Aorta (tissue), 5 donors: Measurements from ENCODE around the gene TAS1R3. TPM values are rescaled to one million over a fixed set of nuclear protein-coding genes. Genes with fewer than 3 reads are reported as not detected.
"Not testable (repeated sequence)": the region's sequence is repeated elsewhere in the genome, so short reads cannot be mapped to it uniquely, and the experiment has no call there.

ENCODE experiments used
- ATAC-seq: fragments of 200-7000 bp; cut with Tn5 transposase; one replicate; pipeline ENCODE4 v1.9.1; 2022; ENCODE audit warnings: moderate library complexity; ENCODE audit not compliant: low FRiP score
- DNase-seq, 2 donors: peaks; one replicate each; pipeline ENCODE4 v3.0.0-alpha.2; 2020
- H3K27ac ChIP-seq, 2 donors: one replicate each; pipeline ENCODE4 v1.5.1; 2013; ENCODE audit warnings: low read length in 2 of 2, mild to moderate bottlenecking in 2 of 2, moderate library complexity in 2 of 2, control low read depth in 1 of 2, inconsistent platforms in 1 of 2, low read depth in 1 of 2
- H3K27me3 ChIP-seq, 2 donors: one replicate each; pipeline ENCODE4 v1.6.1; 2013; ENCODE audit warnings: control low read depth in 1 of 2, low read length in 1 of 2, mild to moderate bottlenecking in 1 of 2, moderate library complexity in 1 of 2; ENCODE audit not compliant: insufficient read depth in 2 of 2, control insufficient read depth in 1 of 2
- H3K36me3 ChIP-seq, 2 donors: one replicate each; pipeline ENCODE4 v1.6.1; 2013; ENCODE audit warnings: control low read depth in 1 of 2, low read length in 1 of 2, mild to moderate bottlenecking in 1 of 2; ENCODE audit not compliant: insufficient read depth in 2 of 2, control insufficient read depth in 1 of 2
- H3K4me1 ChIP-seq, 2 donors: one replicate each; pipeline ENCODE4 v1.6.1; 2013; ENCODE audit warnings: low read length in 2 of 2, control low read depth in 1 of 2, mild to moderate bottlenecking in 1 of 2, moderate library complexity in 1 of 2; ENCODE audit not compliant: insufficient read depth in 2 of 2, control insufficient read depth in 1 of 2
- H3K4me3 ChIP-seq, 2 donors: one replicate each; pipeline ENCODE4 v1.5.1; 2013; ENCODE audit warnings: low read length in 2 of 2, control low read depth in 1 of 2, mild to moderate bottlenecking in 1 of 2
- H3K9me3 ChIP-seq: one replicate; pipeline ENCODE4 v1.6.1; 2013; ENCODE audit warnings: mild to moderate bottlenecking, low read length; ENCODE audit not compliant: control insufficient read depth
- WGBS, 2 donors: extraction: QIAGEN DNeasy Blood & Tissue Kit; methylation state at CpG; one replicate each; pipeline ENCODE4 v1.1.7; 2013; 5-methylcytosine and 5-hydroxymethylcytosine counted together
- intact Hi-C, 2 donors: fragments of 100-400 bp; cut with DNase I; formaldehyde crosslinking; loops; one replicate each; pipeline versions ENCODE4 v1.14.2 to v1.15.0; 2022
- polyA plus RNA-seq, 2 donors: library from polyadenylated mRNA; stranded (reverse); fragments of 200-250 nt; gene quantifications; one replicate each; pipeline ENCODE4 v1.2.3, GENCODE V29; 2013
- total RNA-seq, 2 donors: library from RNA; stranded (reverse); fragmentation: NEBNext Ultra II Directional; extraction: Animal tissue kit (Norgen Biotek cat#: 25700); gene quantifications; one replicate each; pipeline ENCODE4 v1.2.1, GENCODE V29; 2021
- donor health status: healthy with polysubstance abuse.
- donor health status: Bipolar disorder and iron deficiency.
- donor health status: DM: no; HTN: no; CAD: no.
- donor health status: DM: no; HTN: no; CAD: no.
- donor health status: DM: yes; HTN: yes; CAD: no.

TAS1R3 gene
- total and polyA plus RNA-seq, 4 donors = 0.24 to 0.36 (median 0.28) TPM

DNA sequence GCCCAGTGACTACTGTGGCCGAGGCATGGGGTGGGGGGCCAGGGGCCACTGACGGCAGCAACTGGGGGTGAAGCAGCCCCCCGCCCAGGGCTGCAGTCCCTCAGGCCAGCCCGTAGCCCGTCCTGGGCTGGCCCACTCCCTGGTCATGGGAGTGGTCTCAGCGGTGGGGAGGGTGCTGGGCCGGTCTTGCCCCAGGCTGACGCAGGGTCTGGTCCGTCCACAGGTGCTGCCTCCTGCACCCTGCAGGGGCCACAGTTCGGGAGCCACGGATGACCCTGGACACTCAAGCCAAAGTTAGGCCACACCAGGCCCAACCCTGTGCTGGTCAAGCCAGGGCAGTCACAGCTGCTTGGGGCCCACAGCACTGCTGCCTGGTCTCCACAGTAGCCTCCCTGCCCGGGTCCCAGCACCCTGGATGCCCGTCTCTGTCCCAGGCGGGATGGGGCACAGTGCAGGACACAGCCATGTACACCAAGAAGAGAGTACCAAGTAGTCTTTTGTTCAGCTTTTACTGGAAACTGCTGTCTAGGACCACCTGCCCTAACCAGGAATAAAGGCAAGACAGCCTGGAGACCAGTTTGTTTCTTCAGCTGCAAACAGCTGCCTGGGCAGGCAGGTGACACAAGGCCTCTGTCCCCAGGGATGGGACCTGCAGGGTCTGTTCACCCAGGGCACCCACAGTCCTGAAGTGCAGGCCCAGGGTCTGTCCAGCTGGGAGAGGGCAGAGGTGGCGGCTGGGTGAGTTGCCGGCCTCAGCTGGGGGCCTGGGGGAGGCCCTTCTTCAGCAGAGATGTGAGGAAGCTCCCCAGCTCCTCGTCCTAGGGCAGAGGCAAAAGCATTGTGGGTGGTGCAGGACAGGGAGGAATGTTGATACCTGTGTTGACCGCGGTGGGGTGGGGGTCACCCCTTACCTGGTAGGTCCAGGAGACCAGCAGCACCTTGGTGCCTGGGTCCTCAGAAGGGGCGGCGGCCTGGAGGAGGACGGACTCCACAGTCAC lies 19.7 kb upstream of the TAS1R3 start:
- Histone ChIP-seq H3K4me3 (no peak overlapping the region), H3K36me3 (no peaks in the 10 kb centered on the region), H3K4me1 (no peaks in the 10 kb centered on the region), H3K9me3 (no peaks in the 10 kb centered on the region), H3K27me3 (no peaks in the 10 kb centered on the region), H3K27ac (no peak overlapping the region)
- DNase-seq (no peak), ATAC-seq (no peak)
- 78 to 82% methylated on average over 22 of the region's 22 CpGs for WGBS, 2 donors
- intact Hi-C loops = no loop called here

DNA sequence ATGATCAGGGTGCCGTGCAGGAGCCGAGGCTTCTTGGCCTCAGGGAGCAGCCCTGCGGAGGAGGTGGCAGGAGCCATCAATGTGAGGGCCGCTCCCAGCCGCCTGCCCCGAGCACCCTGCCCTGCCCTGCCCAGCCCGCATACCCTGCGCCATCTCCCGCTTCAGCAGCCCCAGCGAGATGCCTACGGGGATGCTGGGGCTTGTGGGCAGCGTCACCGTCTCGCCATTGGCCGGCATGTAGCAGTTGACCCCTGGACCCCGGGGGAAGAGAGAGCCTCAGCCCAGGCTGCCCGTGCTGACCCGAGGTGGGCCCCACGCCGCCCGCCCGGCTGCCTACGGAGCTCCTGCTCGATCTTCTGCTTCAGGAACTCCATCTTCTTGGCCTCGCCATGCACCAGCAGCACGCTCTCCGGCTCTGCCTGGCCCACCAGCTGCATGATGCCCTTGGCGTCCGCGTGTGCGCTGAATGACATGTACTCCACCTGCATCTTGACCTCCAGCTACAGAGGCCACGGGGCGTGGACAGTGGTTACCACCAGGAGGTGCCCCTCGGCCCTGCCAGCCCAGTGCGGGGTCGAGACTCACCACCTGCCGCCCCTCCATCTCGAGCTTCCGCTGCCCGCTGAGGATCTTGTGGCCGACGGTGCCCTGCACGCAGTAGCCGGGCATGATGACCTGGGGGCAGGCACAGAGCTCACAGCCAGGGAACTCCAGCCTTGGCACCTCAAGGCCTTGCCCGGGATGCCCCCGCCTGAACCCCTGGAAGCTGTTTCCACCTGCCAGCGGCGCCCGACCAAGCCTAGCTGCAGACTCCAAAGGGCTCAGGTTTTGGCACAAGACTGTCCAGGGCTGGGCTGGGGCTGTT lies 18.4 kb upstream of the TAS1R3 start:
- H3K27me3 ChIP-seq = no peaks in the 10 kb centered on the region
- ATAC-seq (no peak), DNase-seq (no peak)
- no peaks in the 10 kb centered on the region for H3K4me1 ChIP-seq
- H3K4me3 ChIP-seq = no peak overlapping the region
- intact Hi-C loops = no loop called here
- WGBS, 2 donors = 88 to 91% methylated on average over 49 of the region's 49 CpGs
- H3K36me3 ChIP-seq = no peaks in the 10 kb centered on the region
- no peak overlapping the region for H3K27ac ChIP-seq
- no peaks in the 10 kb centered on the region for H3K9me3 ChIP-seq

DNA sequence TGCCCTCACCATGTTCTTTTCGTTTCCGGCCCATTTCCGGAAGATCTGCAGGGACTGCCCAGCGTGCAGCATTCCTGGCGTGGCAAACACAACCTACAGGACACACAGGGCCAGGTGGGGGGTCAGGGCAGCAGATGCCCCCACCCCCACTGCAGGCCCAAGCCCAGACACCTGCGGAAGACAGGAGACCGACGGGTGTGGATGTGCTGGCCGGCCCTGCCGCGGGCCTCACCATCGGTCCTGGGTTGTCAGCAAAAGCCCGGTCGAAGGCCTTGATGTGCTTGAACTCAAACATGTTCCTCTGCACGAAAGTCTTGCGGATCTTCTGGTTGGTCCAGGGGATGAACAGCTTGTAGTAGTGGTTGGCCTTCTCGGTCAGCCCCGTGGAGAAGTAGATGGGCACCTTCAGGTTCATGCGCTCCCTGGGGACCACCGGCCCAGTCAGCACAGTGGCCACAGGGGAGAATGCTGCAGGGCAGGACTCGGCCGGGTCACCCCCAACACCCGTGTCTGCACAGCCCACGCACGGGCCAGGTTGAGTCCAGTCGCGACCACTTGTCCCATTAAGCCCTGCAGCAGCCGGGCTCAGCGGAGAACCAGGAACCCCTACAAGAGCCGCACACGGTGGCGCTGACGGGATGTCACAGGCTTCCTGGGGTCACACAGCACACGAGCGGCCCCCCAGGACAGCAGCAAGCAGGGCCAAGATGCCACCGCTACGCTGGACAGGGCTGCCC lies 17.4 kb upstream of the TAS1R3 start:
- WGBS, 2 donors = 82 to 84% methylated on average over 37 of the region's 37 CpGs
- no peak for DNase-seq
- no peaks in the 10 kb centered on the region for H3K36me3 ChIP-seq
- intact Hi-C loops = no loop called here
- no peak overlapping the region for H3K4me3 ChIP-seq
- no peaks in the 10 kb centered on the region for H3K4me1 ChIP-seq
- H3K9me3 ChIP-seq = no peaks in the 10 kb centered on the region
- H3K27me3 ChIP-seq = no peaks in the 10 kb centered on the region
- no peak overlapping the region for H3K27ac ChIP-seq
- ATAC-seq = no peak

DNA sequence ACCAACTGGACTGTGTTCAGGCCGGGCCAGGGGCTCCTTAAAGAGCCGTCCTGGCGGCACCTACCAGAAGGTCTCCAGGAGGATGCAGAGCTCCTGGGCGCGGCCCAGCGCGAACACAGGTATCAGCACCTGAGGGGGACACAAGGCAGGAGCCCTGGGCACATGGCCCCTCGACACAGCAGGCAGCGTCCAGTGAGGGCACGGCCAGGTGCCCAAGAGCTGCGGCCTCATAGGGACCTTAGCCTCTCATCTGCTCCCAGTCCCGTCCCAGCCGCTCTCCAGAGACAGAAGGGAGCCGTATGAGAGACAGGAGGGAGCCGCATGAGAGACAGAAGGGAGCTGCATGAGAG lies 16.9 kb upstream of the TAS1R3 start:
- Histone ChIP-seq H3K27ac (no peak overlapping the region), H3K4me3 (no peak overlapping the region), H3K9me3 (no peaks in the 10 kb centered on the region), H3K27me3 (no peaks in the 10 kb centered on the region), H3K36me3 (no peaks in the 10 kb centered on the region), H3K4me1 (no peaks in the 10 kb centered on the region)
- intact Hi-C loops = no loop called here
- DNase-seq = no peak
- no peak for ATAC-seq
- 90% methylated on average over 15 of the region's 15 CpGs for WGBS, 2 donors

DNA sequence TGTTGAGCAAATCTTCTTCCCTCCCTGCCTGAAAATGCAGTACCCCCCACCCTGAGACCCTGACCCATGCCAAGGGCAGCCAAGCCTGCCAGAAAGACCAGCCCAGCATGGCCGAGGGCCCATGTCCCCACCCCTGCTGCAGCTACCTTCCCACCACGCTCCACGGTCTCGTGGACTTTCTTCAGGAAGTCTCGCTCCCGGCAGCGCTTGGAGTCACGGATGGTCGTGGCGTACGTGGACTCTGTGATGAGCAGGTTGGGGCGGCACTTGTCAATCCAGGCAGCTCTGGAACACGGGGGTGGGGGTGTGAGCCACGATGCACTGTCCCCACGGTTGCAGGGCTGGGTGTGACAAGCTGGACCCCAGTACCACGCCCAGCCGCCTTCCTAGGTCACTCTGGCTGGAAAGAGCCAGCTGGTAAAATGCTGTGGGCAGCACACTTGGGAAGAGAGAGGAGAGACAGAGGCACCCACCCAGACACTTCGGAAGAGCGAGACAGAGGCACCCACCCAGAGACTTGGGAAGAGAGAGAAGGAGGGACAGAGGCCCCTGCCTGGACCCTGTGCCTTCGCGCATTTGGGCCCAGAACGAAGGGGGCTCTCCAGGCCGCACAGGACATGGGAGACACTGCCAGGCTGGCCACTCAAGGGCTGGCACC lies 16.3 kb upstream of the TAS1R3 start:
- no peaks in the 10 kb centered on the region for H3K4me1 ChIP-seq
- H3K4me3 ChIP-seq = no peak overlapping the region
- no peaks in the 10 kb centered on the region for H3K27me3 ChIP-seq
- DNase-seq (no peak), ATAC-seq (no peak)
- intact Hi-C loops = no loop called here
- H3K27ac ChIP-seq = no peak overlapping the region
- no peaks in the 10 kb centered on the region for H3K36me3 ChIP-seq
- 87 to 89% methylated on average over 23 of the region's 23 CpGs for WGBS, 2 donors
- no peaks in the 10 kb centered on the region for H3K9me3 ChIP-seq

DNA sequence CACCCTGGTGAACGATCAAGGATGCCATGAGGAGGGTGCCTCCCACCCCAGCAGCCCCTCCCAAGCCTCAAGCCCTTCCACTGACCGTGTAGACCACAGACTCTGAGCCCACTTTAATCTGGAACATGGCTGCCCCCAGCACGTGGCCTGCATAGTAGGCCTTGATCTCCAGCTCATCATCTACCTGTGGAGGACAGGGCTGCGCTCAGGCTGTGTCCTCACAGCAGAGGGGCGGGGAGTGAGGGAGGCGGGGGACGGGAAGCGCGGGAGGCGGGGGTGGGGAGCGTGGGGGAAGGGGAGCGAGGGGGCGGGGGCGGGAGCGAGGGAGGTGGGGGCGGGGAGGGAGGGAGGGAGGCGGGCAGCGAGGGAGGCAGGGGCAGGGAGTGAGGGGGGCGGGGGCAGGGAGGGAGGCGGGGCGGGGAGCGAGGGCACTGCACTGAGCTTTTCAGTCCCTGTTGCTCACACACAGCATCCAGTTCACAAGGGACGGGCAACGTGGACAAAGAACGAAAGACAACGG lies 15.6 kb upstream of the TAS1R3 start:
- WGBS, 2 donors = 57 to 74% methylated on average over 14 to 25 of the region's 26 CpGs
- no peak overlapping the region for H3K4me3 ChIP-seq
- intact Hi-C loops = no loop called here
- DNase-seq (no peak), ATAC-seq (no peak)
- H3K27me3 ChIP-seq = no peaks in the 10 kb centered on the region
- no peak overlapping the region for H3K27ac ChIP-seq
- no peaks in the 10 kb centered on the region for H3K36me3 ChIP-seq
- H3K4me1 ChIP-seq = no peaks in the 10 kb centered on the region
- no peaks in the 10 kb centered on the region for H3K9me3 ChIP-seq

DNA sequence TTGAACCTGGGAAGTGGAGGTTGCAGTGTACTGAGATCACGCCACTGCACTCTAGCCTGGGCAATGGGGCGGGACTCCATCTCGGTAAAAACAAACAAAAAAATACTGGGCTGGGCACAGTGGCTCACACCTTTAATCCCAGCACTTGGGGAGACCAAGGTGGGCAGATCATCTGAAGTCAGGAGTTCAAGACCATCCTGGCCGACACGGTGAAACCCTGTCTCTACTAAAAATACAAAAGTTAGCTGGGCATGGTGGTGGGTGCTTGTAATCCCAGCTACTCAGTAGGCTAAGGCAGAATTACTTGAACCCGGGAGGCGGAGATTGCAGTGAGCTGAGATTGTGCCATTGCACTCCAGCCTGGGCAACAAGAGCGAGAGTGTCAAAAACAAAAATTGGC lies 14.9 kb upstream of the TAS1R3 start:
- H3K27ac ChIP-seq, H3K9me3 ChIP-seq, H3K36me3 ChIP-seq, H3K4me1 ChIP-seq, H3K27me3 ChIP-seq, DNase-seq, H3K4me3 ChIP-seq, intact Hi-C loops, ATAC-seq: not testable (repeated sequence)
- 88 to 90% methylated on average over 8 of the region's 8 CpGs for WGBS, 2 donors

DNA sequence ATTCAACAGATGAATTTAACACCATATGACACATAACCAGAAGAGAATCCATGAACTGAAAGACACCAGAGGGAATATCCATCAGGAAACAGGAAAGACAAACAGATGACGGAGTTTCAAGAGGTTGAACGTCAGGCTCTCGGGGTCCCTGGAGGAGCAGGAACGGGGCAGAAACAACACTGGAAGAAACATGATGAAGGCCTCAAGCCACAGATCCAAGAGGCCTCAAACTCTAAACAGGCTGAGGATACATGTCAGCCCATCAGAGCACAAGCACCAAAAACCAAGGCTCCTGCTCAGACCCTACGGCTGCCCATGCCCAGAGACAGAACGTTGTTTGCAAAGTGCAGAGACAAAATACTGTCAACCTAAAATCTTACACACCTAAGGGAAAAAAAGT lies 13.7 kb upstream of the TAS1R3 start:
- ATAC-seq = no peak
- no peaks in the 10 kb centered on the region for H3K27me3 ChIP-seq
- 81 to 85% methylated on average over 6 of the region's 6 CpGs for WGBS, 2 donors
- no peak for DNase-seq
- H3K27ac ChIP-seq = no peak overlapping the region
- H3K9me3 ChIP-seq = no peaks in the 10 kb centered on the region
- H3K36me3 ChIP-seq = no peaks in the 10 kb centered on the region
- H3K4me1 ChIP-seq = no peaks in the 10 kb centered on the region
- H3K4me3 ChIP-seq = no peak overlapping the region
- intact Hi-C loops = no loop called here
